Body of pancreas (tissue), 4 donors: ENCODE measurements around the gene RTF2. TPM values are rescaled to one million over a fixed set of nuclear protein-coding genes. Genes with fewer than 3 reads are reported as not detected.

ENCODE experiments used
- ATAC-seq: fragments of 150-250 bp; one replicate; pipeline ENCODE4 v1.9.1; 2016
- DNase-seq, 4 donors: peaks; one replicate each; pipeline ENCODE4 v3.0.0-alpha.2; 2019
- H3K27ac ChIP-seq, 4 donors: fragments of 200-600 bp; sonication (generic); 1 replicate in 3 of 4; 2 replicates in 1 of 4; pipeline versions ENCODE4 v1.5.1 to v1.6.1; 2016 to 2019; ENCODE audit warnings: mild to moderate bottlenecking in 1 of 4, mixed read lengths in 1 of 4, moderate library complexity in 1 of 4
- H3K27me3 ChIP-seq, 2 donors: fragments of 200-600 bp; sonication (generic); one replicate each; pipeline ENCODE4 v1.6.0; 2016; ENCODE audit warnings: mild to moderate bottlenecking in 1 of 2
- H3K36me3 ChIP-seq, 2 donors: fragments of 200-600 bp; sonication (generic); replicated peaks in 1 of 2; 2 replicates each; pipeline ENCODE4 v1.5.1; 2016; ENCODE audit warnings: low read depth in 2 of 2; ENCODE audit not compliant: insufficient read depth in 1 of 2
- H3K4me1 ChIP-seq: fragments of 200-600 bp; sonication (generic); one replicate; pipeline ENCODE4 v1.6.0; 2016
- H3K4me3 ChIP-seq, 2 donors: fragments of 200-600 bp; sonication (generic); 1 replicate in 1 of 2; 2 replicates in 1 of 2; pipeline ENCODE4 v1.5.1; 2016 to 2019
- H3K9me3 ChIP-seq, 3 donors: fragments of 200-600 bp; sonication (generic); 1 replicate in 2 of 3; 2 replicates in 1 of 3; pipeline ENCODE4 v1.5.1; 2016
- POLR2A ChIP-seq, 3 donors: fragments of 450-650 bp; IDR thresholded peaks; one replicate each; pipeline ENCODE4 v1.6.1; 2016; ENCODE audit warnings: antibody characterized with exemption in 3 of 3, mild to moderate bottlenecking in 2 of 3
- WGBS, 2 donors: methylation state at CpG; one replicate each; pipeline ENCODE4 v1.1.5; 2017; 5-methylcytosine and 5-hydroxymethylcytosine counted together
- intact Hi-C: fragments of 100-400 bp; cut with DNase I; formaldehyde crosslinking; loops from one replicate; pipeline ENCODE4 v1.15.1; 2023
- total RNA-seq, 2 donors: library from RNA; depleted of rRNA; stranded (reverse); fragments of >200 nt; gene quantifications; one replicate each; pipeline ENCODE4 v1.1.0, GENCODE V29; 2016
- TF ChIP-seq, protein P1 (sequence below), 7 experiments: fragments of 450-650 bp in 4 of 7; fragments of 200-600 bp in 3 of 7; sonication (generic) in 3 of 7; IDR thresholded peaks; one replicate each; pipeline ENCODE4 v1.5.1; 2016 to 2019; ENCODE audit warnings: antibody characterized with exemption in 7 of 7

RTF2 gene
- total RNA-seq, 2 donors from 2014 or later, result 22.1 to 29.1 TPM

- Histone ChIP-seq H3K27ac (no peak overlapping the region), H3K9me3 (no peaks in the 10 kb centered on the region), H3K4me3 (no peak overlapping the region), H3K4me1 (no peaks in the 10 kb centered on the region), H3K36me3 (no peaks in the 10 kb centered on the region), H3K27me3 (no peaks in the 10 kb centered on the region)
- ATAC-seq, result no peak
- WGBS, 2 donors, result 67 to 76% methylated on average over 3 of the region's 3 CpGs
- no peak for TF ChIP-seq POLR2A (IDR thresholded peaks at IDR 0.05)
- TF ChIP-seq, protein P1, sequence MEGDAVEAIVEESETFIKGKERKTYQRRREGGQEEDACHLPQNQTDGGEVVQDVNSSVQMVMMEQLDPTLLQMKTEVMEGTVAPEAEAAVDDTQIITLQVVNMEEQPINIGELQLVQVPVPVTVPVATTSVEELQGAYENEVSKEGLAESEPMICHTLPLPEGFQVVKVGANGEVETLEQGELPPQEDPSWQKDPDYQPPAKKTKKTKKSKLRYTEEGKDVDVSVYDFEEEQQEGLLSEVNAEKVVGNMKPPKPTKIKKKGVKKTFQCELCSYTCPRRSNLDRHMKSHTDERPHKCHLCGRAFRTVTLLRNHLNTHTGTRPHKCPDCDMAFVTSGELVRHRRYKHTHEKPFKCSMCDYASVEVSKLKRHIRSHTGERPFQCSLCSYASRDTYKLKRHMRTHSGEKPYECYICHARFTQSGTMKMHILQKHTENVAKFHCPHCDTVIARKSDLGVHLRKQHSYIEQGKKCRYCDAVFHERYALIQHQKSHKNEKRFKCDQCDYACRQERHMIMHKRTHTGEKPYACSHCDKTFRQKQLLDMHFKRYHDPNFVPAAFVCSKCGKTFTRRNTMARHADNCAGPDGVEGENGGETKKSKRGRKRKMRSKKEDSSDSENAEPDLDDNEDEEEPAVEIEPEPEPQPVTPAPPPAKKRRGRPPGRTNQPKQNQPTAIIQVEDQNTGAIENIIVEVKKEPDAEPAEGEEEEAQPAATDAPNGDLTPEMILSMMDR (IDR thresholded peaks at IDR 0.05), result no peak
- intact Hi-C loops, result no loop called here
- DNase-seq, result no peak
Observed at GRCh38 chr20:56445130-56445529, 23.3 kb upstream of the RTF2 start.

GRCh38 chr20:56445540-56445939 is 22.9 kb upstream of the RTF2 start:
- TF ChIP-seq, protein P1 (IDR thresholded peaks at IDR 0.05), result no peak
- no peak for TF ChIP-seq POLR2A (IDR thresholded peaks at IDR 0.05)
- DNase-seq, result no peak
- Histone ChIP-seq H3K9me3 (no peaks in the 10 kb centered on the region), H3K4me1 (no peaks in the 10 kb centered on the region), H3K36me3 (no peaks in the 10 kb centered on the region), H3K27me3 (no peaks in the 10 kb centered on the region), H3K4me3 (no peak overlapping the region), H3K27ac (no peak overlapping the region)
- intact Hi-C loops, result no loop called here
- no peak for ATAC-seq
- WGBS, 2 donors, result 71 to 77% methylated on average over 10 to 15 of the region's 16 CpGs

DNA sequence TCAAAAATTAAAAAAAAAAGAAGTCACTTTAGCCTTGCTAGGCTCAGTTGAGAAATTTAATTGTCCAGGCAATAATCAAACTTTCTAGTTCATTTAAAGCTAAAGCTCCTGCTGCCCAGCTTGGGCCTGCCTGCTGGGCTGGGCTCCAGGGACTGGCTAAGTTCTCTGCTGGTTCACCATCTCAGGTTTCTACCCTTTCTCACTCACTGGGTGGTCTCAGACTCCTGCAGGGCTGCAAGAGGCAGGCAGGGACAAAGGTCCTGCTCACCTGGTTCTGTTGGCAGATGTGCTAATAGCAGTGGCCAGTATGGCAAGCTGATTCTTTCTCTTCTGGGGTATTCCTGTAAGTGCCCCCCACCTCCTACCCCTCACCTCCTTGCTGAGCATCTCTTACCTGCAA is 21.2 kb upstream of the RTF2 start:
- TF ChIP-seq, protein P1 (IDR thresholded peaks at IDR 0.05), result no peak
- TF ChIP-seq POLR2A (IDR thresholded peaks at IDR 0.05), result no peak
- intact Hi-C loops, result no loop called here
- ATAC-seq (no peak), DNase-seq (no peak)
- Histone ChIP-seq H3K4me1 (no peaks in the 10 kb centered on the region), H3K27me3 (no peaks in the 10 kb centered on the region), H3K9me3 (no peaks in the 10 kb centered on the region), H3K27ac (no peak overlapping the region), H3K4me3 (no peak overlapping the region), H3K36me3 (no peaks in the 10 kb centered on the region)

DNA sequence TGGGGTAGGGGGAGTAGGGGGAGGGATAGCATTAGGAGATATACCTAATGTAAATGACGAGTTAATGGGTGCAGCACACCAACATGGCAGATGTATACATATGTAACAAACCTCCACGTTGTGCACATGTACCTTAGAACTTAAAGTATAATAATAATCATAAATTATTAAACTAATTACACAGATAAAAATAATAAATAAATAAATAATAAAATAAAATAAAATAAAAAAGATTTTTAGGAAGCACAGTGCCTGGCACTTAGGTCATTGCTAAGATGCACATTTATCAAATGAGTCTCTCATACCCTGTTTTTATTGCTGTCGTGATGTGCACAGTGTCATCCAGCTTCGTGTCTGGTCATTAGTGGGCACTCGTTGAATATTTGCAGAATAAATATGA is 19.0 kb upstream of the RTF2 start:
- TF ChIP-seq POLR2A (IDR thresholded peaks at IDR 0.05), result no peak
- TF ChIP-seq, protein P1 (IDR thresholded peaks at IDR 0.05), result no peak
- H3K4me1 ChIP-seq, result no peaks in the 10 kb centered on the region
- DNase-seq, result no peak
- H3K4me3 ChIP-seq, result no peak overlapping the region
- WGBS, 2 donors, result 70 to 74% methylated on average over 5 of the region's 5 CpGs
- H3K36me3 ChIP-seq, result no peaks in the 10 kb centered on the region
- no peak for ATAC-seq
- no peak overlapping the region for H3K27ac ChIP-seq
- H3K9me3 ChIP-seq, result no peaks in the 10 kb centered on the region
- H3K27me3 ChIP-seq, result no peaks in the 10 kb centered on the region
- intact Hi-C loops, result no loop called here

DNA sequence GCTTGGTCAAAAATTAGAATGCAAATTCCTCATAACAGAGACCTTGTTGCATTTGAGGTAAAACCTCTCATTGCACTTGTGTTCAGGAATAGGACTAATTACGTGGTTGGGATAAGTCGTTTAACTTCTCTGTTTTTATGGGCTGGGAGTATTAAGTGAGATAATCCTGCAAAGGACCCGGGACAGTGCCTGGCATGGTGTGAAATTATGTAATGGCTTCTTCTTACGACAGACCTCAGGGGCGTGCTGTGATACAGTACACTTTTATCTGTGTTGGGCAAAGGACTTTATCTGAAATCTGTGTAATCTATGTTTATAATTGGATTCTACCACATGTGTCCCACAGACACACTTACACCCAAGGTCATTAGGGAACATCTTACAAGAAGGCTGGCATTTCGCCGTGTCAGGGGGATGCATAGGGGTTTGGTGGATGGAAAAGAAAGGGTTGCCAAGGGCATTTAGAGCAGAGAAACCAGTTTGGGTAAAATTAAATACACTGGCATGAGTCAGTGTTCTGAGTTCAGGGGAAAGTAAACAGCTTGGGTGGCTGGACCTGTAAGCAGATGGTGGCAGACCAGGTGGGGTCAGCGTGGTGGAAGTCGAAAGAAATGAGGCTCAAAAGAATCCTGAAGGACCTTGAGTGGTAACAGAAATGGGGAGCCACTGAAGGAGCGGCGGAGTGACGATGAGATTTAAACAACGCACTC is 17.2 kb upstream of the RTF2 start:
- Histone ChIP-seq H3K27me3 (no peaks in the 10 kb centered on the region), H3K4me1 (no peaks in the 10 kb centered on the region), H3K27ac (no peak overlapping the region), H3K36me3 (no peaks in the 10 kb centered on the region), H3K9me3 (no peaks in the 10 kb centered on the region), H3K4me3 (no peak overlapping the region)
- intact Hi-C loops, result no loop called here
- 66 to 74% methylated on average over 13 of the region's 13 CpGs for WGBS, 2 donors
- DNase-seq, result no peak
- no peak for ATAC-seq
- TF ChIP-seq, protein P1 (IDR thresholded peaks at IDR 0.05), result no peak
- no peak for TF ChIP-seq POLR2A (IDR thresholded peaks at IDR 0.05)
